ENCODE measurements around the gene SMC3.
"Not testable (repeated sequence)": the region's sequence is repeated elsewhere in the genome, so short reads cannot be mapped to it uniquely, and the experiment has no call there.

The SMC3 gene

GRCh38 chr10:110591760-110592159 lies 24.3 kb downstream of the SMC3 start:
- ATAC-seq (no peak), DNase-seq (no peak)
- Mint-ChIP-seq H3K36me3 (ENCODE audit: low read depth) (peaks cover 61% of the 10 kb centered on the region), H3K9me3 (no peaks in the 10 kb centered on the region), H3K4me3 (no peak overlapping the region), H3K27ac (no peak overlapping the region), H3K27me3 (no peaks in the 10 kb centered on the region), H3K4me1 (peaks cover 2% of the 10 kb centered on the region)

GRCh38 chr10:110597476-110597875 lies 30.0 kb downstream of the SMC3 start:
- Mint-ChIP-seq H3K4me3 (no peak overlapping the region), H3K4me1 (peaks cover 2% of the 10 kb centered on the region), H3K27ac (no peak overlapping the region), H3K27me3 (no peaks in the 10 kb centered on the region), H3K36me3 (ENCODE audit: low read depth) (peaks cover 53% of the 10 kb centered on the region), H3K9me3 (no peaks in the 10 kb centered on the region)
- DNase-seq (no peak), ATAC-seq (no peak)

DNA sequence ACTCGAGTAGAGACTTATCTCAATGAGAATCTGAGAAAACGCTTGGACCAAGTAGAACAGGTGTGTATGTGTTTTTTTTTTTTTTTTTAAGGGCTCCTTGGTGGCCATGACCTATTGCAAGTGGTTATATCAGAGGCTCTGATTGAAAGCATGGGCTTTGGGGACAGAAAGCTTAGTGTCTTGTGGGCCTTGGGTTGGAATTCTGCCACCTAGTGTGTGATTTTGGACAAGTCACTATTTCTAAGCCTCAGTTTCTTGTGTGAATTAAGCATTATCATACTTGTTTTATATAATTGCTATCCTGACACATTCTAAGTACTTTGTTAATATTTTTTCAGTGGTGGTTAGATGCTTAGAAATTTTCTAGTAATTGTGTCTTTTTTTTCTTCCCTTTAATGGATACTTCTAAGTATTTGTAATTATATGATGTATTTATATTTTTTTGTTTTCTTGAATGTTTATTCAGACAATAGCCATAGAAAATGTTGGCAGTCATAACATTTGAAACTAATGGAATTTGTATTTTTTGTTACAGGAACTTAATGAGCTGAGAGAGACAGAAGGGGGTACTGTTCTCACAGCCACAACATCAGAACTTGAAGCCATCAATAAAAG lies 33.1 kb downstream of the SMC3 start:
- no peaks in the 10 kb centered on the region for H3K4me1 Mint-ChIP-seq
- H3K9me3 Mint-ChIP-seq: no peaks in the 10 kb centered on the region
- no peak for ATAC-seq
- no peak overlapping the region for H3K27ac Mint-ChIP-seq
- no peak overlapping the region for H3K4me3 Mint-ChIP-seq
- no peaks in the 10 kb centered on the region for H3K27me3 Mint-ChIP-seq
- H3K36me3 Mint-ChIP-seq (ENCODE audit: low read depth): peaks cover 59% of the 10 kb centered on the region
- DNase-seq: no peak

DNA sequence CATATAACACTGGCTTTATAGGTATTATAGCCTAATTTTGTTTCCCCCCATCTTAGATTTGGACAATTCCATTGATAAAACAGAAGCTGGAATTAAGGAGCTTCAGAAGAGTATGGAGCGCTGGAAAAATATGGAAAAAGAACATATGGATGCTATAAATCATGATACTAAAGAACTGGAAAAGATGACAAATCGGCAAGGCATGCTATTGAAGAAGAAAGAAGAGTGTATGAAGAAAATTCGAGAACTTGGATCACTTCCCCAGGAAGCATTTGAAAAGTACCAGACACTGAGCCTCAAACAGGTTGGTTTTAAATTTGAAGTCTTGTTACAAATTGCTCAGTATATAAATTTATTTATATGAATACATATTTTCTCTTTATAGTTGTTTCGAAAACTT lies 34.1 kb downstream of the SMC3 start:
- H3K9me3 Mint-ChIP-seq: no peaks in the 10 kb centered on the region
- H3K27me3 Mint-ChIP-seq: no peaks in the 10 kb centered on the region
- DNase-seq (no peak), ATAC-seq (no peak)
- peaks cover 53% of the 10 kb centered on the region for H3K36me3 Mint-ChIP-seq (ENCODE audit: low read depth)
- H3K4me3 Mint-ChIP-seq: no peak overlapping the region
- H3K4me1 Mint-ChIP-seq: no peaks in the 10 kb centered on the region
- H3K27ac Mint-ChIP-seq: no peak overlapping the region

GRCh38 chr10:110608087-110608486 lies 40.6 kb downstream of the SMC3 start:
- Mint-ChIP-seq H3K36me3 (ENCODE audit: low read depth) (peaks cover 17% of the 10 kb centered on the region), H3K4me1 (peaks cover 23% of the 10 kb centered on the region), H3K9me3 (no peaks in the 10 kb centered on the region), H3K4me3 (no peak overlapping the region), H3K27ac (no peak overlapping the region), H3K27me3 (peaks cover 3% of the 10 kb centered on the region)
- DNase-seq: no peak
- no peak for ATAC-seq

GRCh38 chr10:110609605-110610004 lies 42.1 kb downstream of the SMC3 start:
- H3K27ac Mint-ChIP-seq: no peak overlapping the region
- H3K4me3 Mint-ChIP-seq: no peak overlapping the region
- peaks cover 3% of the 10 kb centered on the region for H3K27me3 Mint-ChIP-seq
- peaks cover 39% of the 10 kb centered on the region for H3K4me1 Mint-ChIP-seq
- DNase-seq: no peak
- H3K36me3 Mint-ChIP-seq (ENCODE audit: low read depth): peaks cover 7% of the 10 kb centered on the region
- H3K9me3 Mint-ChIP-seq: no peaks in the 10 kb centered on the region
- ATAC-seq: no peak

DNA sequence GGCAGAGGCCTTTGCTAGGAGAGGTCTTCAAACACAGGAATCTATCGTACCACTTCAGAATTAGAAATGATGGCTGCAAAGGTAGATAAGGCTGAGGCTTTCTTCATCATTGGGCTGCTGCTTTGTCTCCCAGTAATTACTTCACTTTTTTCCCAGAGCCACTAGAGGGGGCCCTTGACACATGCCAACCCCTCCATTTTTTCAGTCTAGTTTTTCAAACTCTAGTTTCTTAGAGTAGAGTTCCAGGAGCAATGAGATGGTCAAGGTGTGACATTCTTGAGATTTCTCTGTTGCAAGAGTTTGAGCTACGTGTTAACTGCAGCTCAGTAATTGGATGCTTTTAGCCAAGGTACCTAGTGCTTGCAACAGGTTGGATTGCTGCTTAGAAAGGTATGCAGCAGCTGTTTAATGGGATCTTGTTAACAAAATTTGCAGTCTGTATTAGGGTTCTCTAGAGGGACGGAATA lies 42.8 kb downstream of the SMC3 start:
- Mint-ChIP-seq H3K27me3 (peaks cover 3% of the 10 kb centered on the region), H3K4me3 (no peak overlapping the region), H3K4me1 (peaks cover 46% of the 10 kb centered on the region), H3K27ac (no peak overlapping the region), H3K9me3 (no peaks in the 10 kb centered on the region), H3K36me3 (ENCODE audit: low read depth) (no peaks in the 10 kb centered on the region)
- DNase-seq (peak; percentile 59), ATAC-seq (no peak)

GRCh38 chr10:110610781-110611180 lies 43.3 kb downstream of the SMC3 start:
- not testable (repeated sequence) for H3K27me3 Mint-ChIP-seq; DNase-seq; ATAC-seq; H3K27ac Mint-ChIP-seq; H3K36me3 Mint-ChIP-seq (ENCODE audit: low read depth); H3K9me3 Mint-ChIP-seq; H3K4me3 Mint-ChIP-seq
- peaks cover 50% of the 10 kb centered on the region for H3K4me1 Mint-ChIP-seq

- Mint-ChIP-seq H3K36me3 (ENCODE audit: low read depth) (no peaks in the 10 kb centered on the region), H3K4me3 (no peak overlapping the region), H3K27ac (no peak overlapping the region), H3K4me1 (peaks cover 63% of the 10 kb centered on the region), H3K27me3 (peaks cover 3% of the 10 kb centered on the region), H3K9me3 (no peaks in the 10 kb centered on the region)
- ATAC-seq: peak; percentile 8
- no peak for DNase-seq
Measured at GRCh38 chr10:110612087-110612486, 44.6 kb downstream of the SMC3 start.

DNA sequence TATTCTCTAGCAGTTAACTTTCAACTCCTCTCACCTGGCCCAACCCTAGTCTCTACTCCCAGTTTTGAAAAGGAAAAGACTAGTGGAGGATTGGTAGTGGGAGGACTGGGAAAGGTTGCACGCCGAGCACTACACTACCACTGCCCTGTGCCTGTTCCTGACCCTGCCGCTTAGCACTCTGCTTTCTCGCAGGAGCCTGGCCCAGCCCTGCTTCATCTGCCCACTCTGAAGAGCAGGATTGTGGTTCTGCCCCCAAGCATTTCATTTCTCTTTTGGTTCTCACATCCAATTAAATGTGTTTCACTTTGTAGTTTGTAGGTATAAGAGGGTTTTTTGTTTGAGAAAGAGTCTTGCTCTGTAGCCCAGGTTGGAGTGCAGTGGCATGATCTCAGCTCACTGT lies 45.1 kb downstream of the SMC3 start:
- H3K9me3 Mint-ChIP-seq: no peaks in the 10 kb centered on the region

GRCh38 chr10:110613341-110613995 lies 46.0 kb downstream of the SMC3 start:
- no peak overlapping the region for H3K4me3 Mint-ChIP-seq
- H3K4me1 Mint-ChIP-seq: peaks cover 77% of the 10 kb centered on the region
- peaks cover 3% of the 10 kb centered on the region for H3K27me3 Mint-ChIP-seq
- DNase-seq: peak; percentile 54
- peak overlapping the region; percentile 52 for H3K27ac Mint-ChIP-seq
- H3K36me3 Mint-ChIP-seq (ENCODE audit: low read depth): no peaks in the 10 kb centered on the region
- no peaks in the 10 kb centered on the region for H3K9me3 Mint-ChIP-seq
- peak; percentile 65 for ATAC-seq

More for the DNA sequence above, 45.1 kb downstream of the SMC3 start:
- H3K4me3 Mint-ChIP-seq: no peak overlapping the region
- no peaks in the 10 kb centered on the region for H3K36me3 Mint-ChIP-seq (ENCODE audit: low read depth)
- ATAC-seq (no peak), DNase-seq (no peak)
- peaks cover 69% of the 10 kb centered on the region for H3K4me1 Mint-ChIP-seq
- H3K27ac Mint-ChIP-seq: peak overlapping the region; percentile 52
- H3K27me3 Mint-ChIP-seq: peaks cover 3% of the 10 kb centered on the region

- ATAC-seq: peak; percentile 41
- Mint-ChIP-seq H3K4me3 (no peak overlapping the region), H3K27me3 (peaks cover 3% of the 10 kb centered on the region), H3K4me1 (peaks cover 83% of the 10 kb centered on the region), H3K27ac (peak overlapping the region; percentile 52), H3K9me3 (no peaks in the 10 kb centered on the region), H3K36me3 (ENCODE audit: low read depth) (no peaks in the 10 kb centered on the region)
- no peak for DNase-seq
Measured at GRCh38 chr10:110613996-110614495, 46.6 kb downstream of the SMC3 start.

- ATAC-seq (no peak), DNase-seq (no peak)
- H3K4me3 Mint-ChIP-seq: no peak overlapping the region
- no peaks in the 10 kb centered on the region for H3K9me3 Mint-ChIP-seq
- H3K36me3 Mint-ChIP-seq (ENCODE audit: low read depth): no peaks in the 10 kb centered on the region
- peaks cover 3% of the 10 kb centered on the region for H3K27me3 Mint-ChIP-seq
- H3K4me1 Mint-ChIP-seq: peaks cover 89% of the 10 kb centered on the region
- H3K27ac Mint-ChIP-seq: no peak overlapping the region
Measured at GRCh38 chr10:110615057-110615747, 47.7 kb downstream of the SMC3 start.

- ATAC-seq (no peak), DNase-seq (no peak)
- Mint-ChIP-seq H3K4me3 (no peak overlapping the region), H3K27ac (peak overlapping the region; percentile 36), H3K27me3 (no peaks in the 10 kb centered on the region), H3K4me1 (peaks cover 80% of the 10 kb centered on the region), H3K9me3 (peaks cover 2% of the 10 kb centered on the region), H3K36me3 (ENCODE audit: low read depth) (no peaks in the 10 kb centered on the region)
Measured at GRCh38 chr10:110616493-110617033, 49.1 kb downstream of the SMC3 start.

Data from activated naive CD8-positive, alpha-beta T cell treated with anti-CD3 and anti-CD28 coated beads, Interleukin-2, amount 50 U/mL, for 24 hours (primary cell).